ENCODE data around the gene SCT.

The SCT gene

GRCh38 chr11:581342-581741, 45.6 kb downstream of the SCT start:
- DNase-seq = no peak

- DNase-seq = no peak
Measured at GRCh38 chr11:579830-580601, 47.0 kb downstream of the SCT start.

- DNase-seq = no peak
Measured at GRCh38 chr11:578276-579035, 48.5 kb downstream of the SCT start.

GRCh38 chr11:577611-577894, 49.4 kb downstream of the SCT start:
- no peak for DNase-seq

- DNase-seq = no peak
Measured at GRCh38 chr11:576811-577610, 50.0 kb downstream of the SCT start.
